ENCODE measurements around the gene ST8SIA4.

ST8SIA4 gene

DNA sequence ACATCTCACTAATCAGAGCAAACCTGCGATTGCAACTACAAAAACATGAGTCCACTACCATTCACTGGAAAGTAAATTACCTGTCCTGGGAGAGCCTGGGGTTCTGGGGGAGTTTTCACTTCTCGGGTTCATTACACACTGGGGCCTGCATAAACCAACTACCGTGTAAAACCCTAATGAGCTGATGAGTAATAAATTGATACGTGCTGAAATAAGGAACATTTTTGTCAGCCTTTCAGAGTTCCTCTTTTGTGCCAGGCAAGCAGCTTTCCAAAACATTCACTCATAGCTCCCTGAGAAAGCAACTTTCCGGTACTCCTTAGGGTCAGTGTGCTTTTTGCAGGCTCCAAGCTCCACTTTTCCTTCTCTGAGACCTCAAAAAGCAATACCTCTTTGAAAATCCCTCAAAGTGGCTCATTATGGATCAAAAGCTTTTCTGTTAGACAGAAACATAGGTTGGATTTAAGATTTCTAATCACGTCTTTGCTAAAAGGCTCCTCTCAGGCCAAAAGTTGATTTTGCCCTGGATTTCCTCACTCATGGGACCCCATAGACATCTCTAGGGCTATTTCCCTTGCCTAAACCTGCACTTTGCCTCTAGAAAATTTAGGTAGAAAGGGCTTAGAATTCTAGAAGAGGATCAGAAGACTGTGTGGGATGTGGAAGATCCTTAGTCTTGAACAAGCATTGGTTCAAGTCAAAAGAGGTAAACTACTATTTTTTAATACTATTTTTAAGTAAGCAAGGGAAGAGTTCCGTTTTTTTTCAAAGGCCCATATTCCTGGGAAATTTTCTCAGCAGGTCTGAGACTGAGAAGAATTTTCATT is 74.8 kb downstream of the ST8SIA4 start:
- Mint-ChIP-seq H3K4me3 (no peak overlapping the region), H3K4me1 (ENCODE audit: low read depth) (peaks cover 17% of the 10 kb centered on the region), H3K27me3 (ENCODE audit: low read depth) (no peaks in the 10 kb centered on the region), H3K36me3 (ENCODE audit: low read depth) (peaks cover 18% of the 10 kb centered on the region), H3K27ac (peak overlapping the region; percentile 10), H3K9me3 (no peaks in the 10 kb centered on the region)

DNA sequence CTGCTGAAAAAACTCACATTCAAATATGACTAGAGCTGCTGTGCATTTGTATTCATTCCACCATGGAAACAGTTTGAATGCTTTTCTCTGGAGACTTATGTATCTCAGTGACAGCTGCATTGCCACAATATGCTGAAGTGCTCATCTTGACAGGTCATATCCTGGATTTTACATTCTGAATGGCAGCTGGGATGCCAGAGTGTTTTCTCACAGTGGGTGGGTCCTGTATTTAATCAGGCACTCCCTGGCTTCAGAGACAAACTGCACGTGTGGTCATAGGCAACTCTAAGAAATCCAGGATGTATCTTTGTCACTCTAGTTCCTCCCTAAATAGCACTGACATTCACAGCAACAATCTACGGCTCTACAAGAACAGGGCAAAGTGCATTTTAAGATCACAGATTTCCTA is 75.6 kb downstream of the ST8SIA4 start:
- Mint-ChIP-seq H3K4me1 (ENCODE audit: low read depth) (peaks cover 17% of the 10 kb centered on the region), H3K27ac (no peak overlapping the region), H3K36me3 (ENCODE audit: low read depth) (peaks cover 13% of the 10 kb centered on the region), H3K27me3 (ENCODE audit: low read depth) (no peaks in the 10 kb centered on the region), H3K4me3 (no peak overlapping the region), H3K9me3 (no peaks in the 10 kb centered on the region)

DNA sequence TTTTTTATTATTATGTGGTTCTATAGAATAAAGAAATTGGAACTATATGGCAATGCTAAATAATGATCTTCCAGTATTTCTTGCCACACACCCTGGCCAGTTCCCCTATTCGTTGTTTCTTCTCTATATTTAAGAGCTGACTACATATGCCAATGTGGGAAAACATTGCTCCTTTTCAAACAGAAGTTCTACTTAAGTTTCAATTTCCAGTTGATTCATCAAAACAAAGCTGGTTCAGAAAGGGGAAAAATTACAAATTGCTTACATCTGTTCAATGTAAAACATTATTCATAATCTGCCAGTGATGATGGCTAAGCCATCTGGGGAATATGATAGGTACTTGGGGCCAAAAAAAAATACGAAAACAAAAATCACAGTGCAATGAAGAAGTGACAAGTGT is 76.9 kb downstream of the ST8SIA4 start:
- H3K27ac Mint-ChIP-seq: peak overlapping the region; percentile 5
- no peaks in the 10 kb centered on the region for H3K9me3 Mint-ChIP-seq
- H3K27me3 Mint-ChIP-seq (ENCODE audit: low read depth): no peaks in the 10 kb centered on the region
- peaks cover 17% of the 10 kb centered on the region for H3K4me1 Mint-ChIP-seq (ENCODE audit: low read depth)
- H3K4me3 Mint-ChIP-seq: no peak overlapping the region
- H3K36me3 Mint-ChIP-seq (ENCODE audit: low read depth): peaks cover 17% of the 10 kb centered on the region

DNA sequence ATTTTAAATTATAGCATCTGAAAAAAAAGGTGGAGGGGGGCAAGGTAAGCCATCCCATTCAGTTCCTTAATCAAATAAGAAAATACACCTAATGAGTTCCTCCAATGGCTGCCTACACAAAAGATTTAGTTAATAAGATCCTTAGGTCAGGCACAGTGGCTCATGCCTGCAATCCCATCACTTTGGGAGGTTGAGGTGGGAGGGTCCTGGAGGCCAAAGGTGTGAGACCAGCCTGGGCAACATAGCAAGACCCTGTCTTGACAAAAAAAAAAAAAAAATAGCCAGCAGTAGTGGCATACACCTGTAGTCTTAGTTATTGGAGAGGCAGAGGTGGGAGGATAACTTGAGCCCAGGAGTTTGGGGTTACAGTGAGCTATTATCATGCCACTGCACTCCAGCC is 78.4 kb downstream of the ST8SIA4 start:
- Mint-ChIP-seq H3K27me3 (ENCODE audit: low read depth) (no peaks in the 10 kb centered on the region), H3K27ac (no peak overlapping the region)

GRCh38 chr5:100823812-100824211 is 79.3 kb downstream of the ST8SIA4 start:
- Mint-ChIP-seq H3K4me1 (ENCODE audit: low read depth) (peaks cover 17% of the 10 kb centered on the region), H3K27ac (no peak overlapping the region), H3K27me3 (ENCODE audit: low read depth) (no peaks in the 10 kb centered on the region), H3K4me3 (no peak overlapping the region), H3K9me3 (no peaks in the 10 kb centered on the region), H3K36me3 (ENCODE audit: low read depth) (peaks cover 21% of the 10 kb centered on the region)

More for the DNA sequence above, 78.4 kb downstream of the ST8SIA4 start:
- Mint-ChIP-seq H3K9me3 (no peaks in the 10 kb centered on the region), H3K36me3 (ENCODE audit: low read depth) (peaks cover 21% of the 10 kb centered on the region), H3K4me1 (ENCODE audit: low read depth) (peaks cover 17% of the 10 kb centered on the region), H3K4me3 (no peak overlapping the region)

- no peaks in the 10 kb centered on the region for H3K9me3 Mint-ChIP-seq
- H3K4me3 Mint-ChIP-seq: no peak overlapping the region
- peaks cover 9% of the 10 kb centered on the region for H3K4me1 Mint-ChIP-seq (ENCODE audit: low read depth)
- H3K27me3 Mint-ChIP-seq (ENCODE audit: low read depth): no peaks in the 10 kb centered on the region
- peaks cover 28% of the 10 kb centered on the region for H3K36me3 Mint-ChIP-seq (ENCODE audit: low read depth)
- no peak overlapping the region for H3K27ac Mint-ChIP-seq
Measured at GRCh38 chr5:100821751-100822150, 81.3 kb downstream of the ST8SIA4 start.

- H3K4me3 Mint-ChIP-seq: no peak overlapping the region
- H3K27ac Mint-ChIP-seq: no peak overlapping the region
- H3K27me3 Mint-ChIP-seq (ENCODE audit: low read depth): no peaks in the 10 kb centered on the region
- H3K4me1 Mint-ChIP-seq (ENCODE audit: low read depth): peaks cover 3% of the 10 kb centered on the region
- H3K36me3 Mint-ChIP-seq (ENCODE audit: low read depth): peaks cover 21% of the 10 kb centered on the region
- H3K9me3 Mint-ChIP-seq: no peaks in the 10 kb centered on the region
Measured at GRCh38 chr5:100818340-100818739, 84.7 kb downstream of the ST8SIA4 start.

DNA sequence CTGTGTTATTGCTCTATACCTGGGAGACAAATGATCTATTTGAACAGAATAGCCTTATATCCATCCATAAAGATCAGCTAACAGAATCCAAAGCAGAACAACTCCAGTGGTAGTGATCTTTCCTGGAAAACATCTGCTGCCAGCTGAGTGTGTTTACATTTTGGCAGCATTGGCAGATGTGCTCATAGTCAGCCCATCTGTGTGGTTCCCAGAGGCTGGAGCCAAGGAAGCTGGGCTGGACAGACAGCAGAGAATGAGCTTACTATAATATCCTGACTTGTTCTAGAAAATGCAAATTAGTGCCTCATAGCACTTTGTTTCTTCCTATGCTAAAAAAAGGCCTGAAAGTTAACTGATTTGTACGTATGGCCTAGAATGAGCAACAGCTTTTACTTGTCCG is 99.7 kb downstream of the ST8SIA4 start:
- Mint-ChIP-seq H3K4me1 (ENCODE audit: low read depth) (no peaks in the 10 kb centered on the region), H3K27ac (no peak overlapping the region), H3K4me3 (no peak overlapping the region), H3K9me3 (peaks cover 39% of the 10 kb centered on the region), H3K36me3 (ENCODE audit: low read depth) (peaks cover 30% of the 10 kb centered on the region), H3K27me3 (ENCODE audit: low read depth) (no peaks in the 10 kb centered on the region)

DNA sequence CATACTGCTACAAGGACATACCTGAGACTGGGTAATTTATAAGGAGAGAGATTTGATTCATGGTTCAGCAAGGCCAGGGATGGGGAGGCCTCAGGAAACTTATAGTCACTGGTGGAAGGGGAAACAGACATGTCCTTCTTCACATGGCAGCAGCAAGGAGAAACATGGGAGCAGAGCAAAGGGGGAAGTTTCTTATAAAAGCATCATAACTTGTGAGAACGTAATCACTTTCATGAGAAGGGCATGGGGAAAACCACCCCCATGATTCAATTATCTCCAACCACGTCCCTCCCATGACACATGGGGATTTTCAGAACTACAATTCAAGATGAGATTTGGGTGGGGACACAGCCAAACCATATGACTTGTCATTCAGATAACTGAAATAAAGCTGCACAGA is 100.9 kb downstream of the ST8SIA4 start:
- H3K4me3 Mint-ChIP-seq: no peak overlapping the region
- H3K4me1 Mint-ChIP-seq (ENCODE audit: low read depth): no peaks in the 10 kb centered on the region
- H3K9me3 Mint-ChIP-seq: peaks cover 39% of the 10 kb centered on the region
- no peak overlapping the region for H3K27ac Mint-ChIP-seq
- peaks cover 28% of the 10 kb centered on the region for H3K36me3 Mint-ChIP-seq (ENCODE audit: low read depth)
- no peaks in the 10 kb centered on the region for H3K27me3 Mint-ChIP-seq (ENCODE audit: low read depth)

DNA sequence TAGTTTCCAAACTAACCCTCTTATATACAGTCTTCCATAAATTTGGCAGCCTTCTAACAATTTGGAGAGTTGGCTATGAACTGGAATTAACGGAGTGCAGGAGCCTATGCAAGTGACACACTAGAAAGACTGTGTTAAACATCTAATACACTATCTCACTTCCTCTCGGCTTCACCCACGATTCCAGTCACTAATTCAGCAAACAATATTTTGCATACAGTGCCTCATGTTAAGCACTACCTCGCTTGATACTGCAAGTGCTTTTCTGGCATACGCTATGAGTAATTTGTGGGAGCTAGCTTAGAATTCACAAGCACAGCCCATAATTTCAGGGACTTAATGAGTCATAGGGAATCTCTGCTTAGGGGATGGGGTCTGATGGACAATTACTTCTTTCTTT is 102.5 kb downstream of the ST8SIA4 start:
- Mint-ChIP-seq H3K4me3 (no peak overlapping the region), H3K9me3 (peaks cover 43% of the 10 kb centered on the region), H3K27me3 (ENCODE audit: low read depth) (no peaks in the 10 kb centered on the region), H3K4me1 (ENCODE audit: low read depth) (no peaks in the 10 kb centered on the region), H3K36me3 (ENCODE audit: low read depth) (peaks cover 22% of the 10 kb centered on the region), H3K27ac (no peak overlapping the region)

- H3K4me3 Mint-ChIP-seq: no peak overlapping the region
- H3K36me3 Mint-ChIP-seq (ENCODE audit: low read depth): peaks cover 21% of the 10 kb centered on the region
- no peak overlapping the region for H3K27ac Mint-ChIP-seq
- peaks cover 50% of the 10 kb centered on the region for H3K9me3 Mint-ChIP-seq
- H3K27me3 Mint-ChIP-seq (ENCODE audit: low read depth): no peaks in the 10 kb centered on the region
- no peaks in the 10 kb centered on the region for H3K4me1 Mint-ChIP-seq (ENCODE audit: low read depth)
Measured at GRCh38 chr5:100799166-100799565, 103.9 kb downstream of the ST8SIA4 start.

DNA sequence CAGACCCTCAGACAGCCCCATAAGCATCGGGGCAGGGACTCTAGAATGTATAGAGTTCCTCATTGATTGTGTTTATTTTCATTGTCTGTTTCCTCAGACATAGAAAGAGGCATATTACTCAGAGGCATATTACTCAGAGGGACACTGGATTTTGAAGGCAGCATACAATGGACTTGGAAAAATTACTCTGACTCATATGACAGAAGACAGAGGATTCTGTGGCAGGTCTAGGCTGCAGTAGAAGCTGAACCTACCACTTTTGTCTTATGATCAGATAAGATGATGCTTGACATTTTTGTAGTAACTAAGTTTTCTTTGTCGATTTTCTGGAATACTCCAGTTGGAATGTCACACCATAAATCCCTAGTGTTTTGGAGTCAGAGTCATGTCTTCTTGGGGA is 105.2 kb downstream of the ST8SIA4 start:
- peaks cover 47% of the 10 kb centered on the region for H3K9me3 Mint-ChIP-seq
- H3K36me3 Mint-ChIP-seq (ENCODE audit: low read depth): peaks cover 16% of the 10 kb centered on the region
- H3K27me3 Mint-ChIP-seq (ENCODE audit: low read depth): no peaks in the 10 kb centered on the region
- H3K27ac Mint-ChIP-seq: no peak overlapping the region
- H3K4me1 Mint-ChIP-seq (ENCODE audit: low read depth): no peaks in the 10 kb centered on the region
- no peak overlapping the region for H3K4me3 Mint-ChIP-seq

GRCh38 chr5:100796851-100797250 is 106.2 kb downstream of the ST8SIA4 start:
- Mint-ChIP-seq H3K27ac (no peak overlapping the region), H3K9me3 (peaks cover 43% of the 10 kb centered on the region), H3K4me1 (ENCODE audit: low read depth) (no peaks in the 10 kb centered on the region), H3K4me3 (no peak overlapping the region), H3K36me3 (ENCODE audit: low read depth) (peaks cover 13% of the 10 kb centered on the region), H3K27me3 (ENCODE audit: low read depth) (no peaks in the 10 kb centered on the region)

DNA sequence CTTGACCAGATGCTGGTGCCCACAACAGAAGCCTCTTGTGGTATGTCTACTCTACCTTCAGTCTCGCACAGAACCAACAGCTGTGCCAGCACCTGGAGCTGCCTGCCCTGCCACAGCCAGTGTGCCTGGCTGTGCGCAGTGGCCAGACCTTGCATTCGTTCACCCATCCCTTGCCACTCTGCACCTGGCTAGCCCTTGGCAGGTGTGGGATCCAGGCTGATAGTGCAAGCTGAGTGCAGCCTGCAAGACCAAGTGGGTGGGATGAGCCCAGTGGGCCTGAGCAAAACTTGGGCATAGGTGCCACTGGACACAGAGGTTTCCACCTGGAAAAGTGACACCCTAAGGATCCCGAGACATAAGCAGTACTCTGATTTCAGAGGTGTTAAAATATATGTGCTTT is 108.2 kb downstream of the ST8SIA4 start:
- peaks cover 10% of the 10 kb centered on the region for H3K36me3 Mint-ChIP-seq (ENCODE audit: low read depth)
- no peak overlapping the region for H3K4me3 Mint-ChIP-seq
- peaks cover 8% of the 10 kb centered on the region for H3K4me1 Mint-ChIP-seq (ENCODE audit: low read depth)
- peaks cover 30% of the 10 kb centered on the region for H3K9me3 Mint-ChIP-seq
- no peak overlapping the region for H3K27ac Mint-ChIP-seq
- H3K27me3 Mint-ChIP-seq (ENCODE audit: low read depth): no peaks in the 10 kb centered on the region

GRCh38 chr5:100794218-100794617 is 108.9 kb downstream of the ST8SIA4 start:
- no peak overlapping the region for H3K27ac Mint-ChIP-seq
- peaks cover 29% of the 10 kb centered on the region for H3K9me3 Mint-ChIP-seq
- H3K27me3 Mint-ChIP-seq (ENCODE audit: low read depth): no peaks in the 10 kb centered on the region
- H3K36me3 Mint-ChIP-seq (ENCODE audit: low read depth): peaks cover 10% of the 10 kb centered on the region
- no peak overlapping the region for H3K4me3 Mint-ChIP-seq
- H3K4me1 Mint-ChIP-seq (ENCODE audit: low read depth): peaks cover 10% of the 10 kb centered on the region

All from T-helper 1 cell treated with Interleukin-12 subunit alpha and Interleukin-12 subunit beta and Interleukin-4 antibody, amounts not matched to agents 30 μg/mL and 1 μg/mL, for 36 hours (primary cell).